Activated CD4-positive, alpha-beta T cell treated with anti-CD3 and anti-CD28 coated beads, Interleukin-2, Interleukin-4, amounts not matched to agents 100 ng/mL and 50 ng/mL, durations not matched to agents 16 hours and 8 hours (primary cell): Measurements from ENCODE around the gene LLPH.
A peak's percentile ranks its signal among the peaks of the same experiment; 100 is the strongest.

Source experiments
- DNase-seq: peaks from one replicate; pipeline ENCODE4 v3.0.0-alpha.2; 2020; ENCODE audit warnings: low spot score

LLPH gene

DNA sequence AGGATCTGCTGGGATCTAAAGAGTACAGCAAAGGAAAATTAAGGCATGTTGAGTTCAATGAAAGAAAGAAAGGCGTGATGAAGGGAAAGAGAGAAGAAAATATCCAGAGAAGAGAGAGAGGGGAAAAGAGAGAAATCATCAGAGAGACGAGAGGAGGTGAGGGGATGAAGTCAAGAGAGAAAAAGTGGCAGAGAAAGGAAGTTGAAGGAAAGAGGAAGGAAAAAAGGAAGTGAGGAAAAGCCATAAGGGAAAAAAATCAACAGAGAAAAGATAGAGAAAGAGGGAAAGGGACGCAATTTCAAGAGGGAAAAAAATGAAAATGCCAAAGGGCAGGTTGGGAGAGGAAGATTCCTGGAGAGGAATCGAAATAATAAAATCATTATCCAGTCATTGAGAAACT is 40.4 kb downstream of the LLPH start:
- DNase-seq, result no peak

DNA sequence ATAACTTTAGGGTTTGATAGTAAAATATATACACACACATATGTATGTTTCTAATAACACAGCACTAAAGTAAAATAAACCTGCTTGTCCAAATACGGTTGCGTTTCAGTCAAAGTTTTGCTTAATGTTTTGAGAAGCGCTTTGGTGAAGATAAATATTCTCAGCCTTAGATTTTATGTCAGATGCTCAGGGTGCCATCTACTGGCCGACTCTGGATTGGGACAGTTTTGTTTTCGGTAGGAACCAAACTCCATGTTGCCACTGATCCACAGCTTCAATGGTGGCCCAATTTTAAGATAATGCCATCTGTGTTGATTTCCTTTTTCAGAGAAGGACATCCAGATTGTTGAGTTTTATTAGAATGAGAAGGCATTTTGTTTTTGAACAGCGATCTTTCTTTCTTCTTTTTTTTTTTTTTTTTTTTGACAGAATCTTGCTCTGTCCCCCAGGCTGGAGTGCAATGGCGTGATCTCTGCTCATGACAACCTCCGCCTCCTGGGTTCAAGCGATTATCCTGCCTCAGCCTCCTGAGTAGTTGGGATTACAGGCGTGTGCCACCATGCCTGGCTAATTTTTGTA is 43.1 kb downstream of the LLPH start:
- DNase-seq, result peak; percentile 50

DNA sequence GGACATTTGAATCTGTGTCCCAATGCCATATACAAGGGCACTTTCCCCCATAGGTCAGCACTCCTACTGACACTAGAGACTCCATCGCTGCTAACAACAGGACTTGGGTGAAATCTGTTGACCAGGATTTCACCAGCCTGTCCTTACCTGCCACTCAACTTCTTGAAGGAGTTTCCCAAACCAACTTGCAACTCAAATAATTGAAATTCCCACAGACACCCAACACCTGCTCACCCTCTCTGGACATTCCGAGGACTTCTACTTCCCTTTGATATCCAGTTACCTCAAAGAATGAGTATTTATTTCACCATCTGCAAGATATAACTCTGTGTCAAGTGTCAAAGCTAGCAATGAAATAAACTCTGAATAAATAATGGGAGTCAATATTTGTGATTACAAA is 44.6 kb downstream of the LLPH start:
- DNase-seq, result no peak

DNA sequence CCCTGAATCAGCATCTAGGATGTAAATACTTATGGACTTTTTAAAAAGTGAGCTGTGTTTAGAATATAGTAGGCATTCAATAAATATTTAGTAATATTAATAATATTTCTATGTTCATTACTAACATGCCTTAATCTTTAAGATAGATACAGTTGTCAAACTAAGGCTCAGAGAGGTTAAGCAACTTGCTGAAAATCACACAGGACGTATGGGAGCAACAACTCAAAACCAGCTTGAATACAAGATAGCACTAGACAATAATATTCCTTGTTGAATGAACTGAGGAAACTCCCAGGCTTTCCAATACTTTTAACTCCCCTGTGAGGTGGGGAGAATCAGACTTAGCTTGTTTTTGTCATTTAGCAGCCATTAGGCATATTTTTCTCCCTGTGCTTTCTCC is 45.3 kb downstream of the LLPH start:
- no peak for DNase-seq

DNA sequence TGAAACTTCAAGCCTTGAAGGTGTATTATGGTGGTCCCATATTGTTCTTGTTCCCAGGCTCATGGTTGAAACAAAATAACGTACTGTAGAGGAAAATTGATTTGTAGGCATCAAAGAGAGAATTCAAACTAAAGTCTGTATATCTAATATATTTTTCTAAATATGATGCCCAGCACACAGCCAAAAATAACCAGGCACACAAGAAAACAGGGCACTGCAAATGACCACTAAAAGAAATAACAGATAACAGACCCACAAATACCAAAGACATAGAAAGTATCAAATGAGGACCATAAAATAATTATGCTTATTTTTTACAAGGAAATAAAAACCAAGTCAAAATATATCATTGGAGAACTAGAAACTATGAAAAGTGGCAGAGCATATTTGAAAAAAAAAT is 46.8 kb downstream of the LLPH start:
- DNase-seq, result no peak

DNA sequence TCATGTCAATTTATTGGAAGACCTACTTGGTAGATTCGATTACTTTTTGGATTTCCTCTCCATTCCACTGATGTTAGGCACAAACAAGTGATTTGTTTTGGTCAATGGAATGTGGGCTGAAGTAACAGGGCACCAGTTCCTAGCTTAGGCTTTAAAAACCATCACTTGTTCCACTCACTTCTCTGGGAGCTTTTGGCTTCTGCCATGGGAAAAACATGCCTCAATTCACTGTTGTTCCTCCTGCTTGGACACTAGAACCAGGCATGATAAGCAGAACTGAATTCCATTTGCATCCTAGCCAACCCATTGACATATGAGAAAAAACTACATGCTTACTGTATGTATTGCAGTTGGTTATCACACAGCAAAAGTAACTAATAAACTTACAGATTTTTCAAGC is 47.8 kb downstream of the LLPH start:
- DNase-seq, result no peak

DNA sequence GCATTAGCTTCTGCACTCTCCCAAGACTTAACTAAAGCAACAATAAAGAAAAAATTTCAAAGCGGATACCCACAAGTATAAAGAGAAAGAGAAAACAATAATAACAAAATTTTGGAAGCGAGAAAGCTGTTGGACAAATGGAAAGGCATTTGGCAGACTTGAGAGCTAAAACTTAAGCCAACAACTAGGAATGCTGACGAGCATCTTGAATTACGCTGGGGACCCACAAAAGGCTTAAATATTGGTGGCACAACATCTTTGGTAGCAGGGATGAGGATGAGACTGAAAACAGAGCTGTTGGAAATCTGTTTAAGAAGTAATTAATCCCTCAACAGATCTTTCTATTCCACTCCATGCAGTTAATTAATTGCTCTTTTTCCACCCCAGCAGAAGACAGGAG is 49.8 kb downstream of the LLPH start:
- DNase-seq, result no peak

DNA sequence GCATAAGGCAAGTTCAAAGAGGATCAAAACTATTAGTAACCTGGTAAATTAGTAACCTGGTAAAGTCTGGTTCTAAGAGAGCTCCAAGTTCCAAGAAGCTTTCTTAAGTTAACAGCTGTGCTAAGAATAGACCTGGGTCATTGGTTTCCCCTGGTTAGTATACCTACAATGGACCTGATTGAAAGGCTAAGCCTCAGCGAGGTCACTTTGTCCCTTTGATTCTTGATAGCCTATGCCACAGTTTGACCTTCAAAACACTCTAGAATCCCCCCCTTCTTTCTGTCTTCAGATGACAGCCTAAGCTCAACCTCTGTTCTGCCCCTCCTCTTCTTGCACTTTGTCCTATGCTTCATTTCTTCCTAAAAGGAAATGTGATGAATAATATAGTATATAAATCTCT is 53.0 kb downstream of the LLPH start:
- no peak for DNase-seq

DNA sequence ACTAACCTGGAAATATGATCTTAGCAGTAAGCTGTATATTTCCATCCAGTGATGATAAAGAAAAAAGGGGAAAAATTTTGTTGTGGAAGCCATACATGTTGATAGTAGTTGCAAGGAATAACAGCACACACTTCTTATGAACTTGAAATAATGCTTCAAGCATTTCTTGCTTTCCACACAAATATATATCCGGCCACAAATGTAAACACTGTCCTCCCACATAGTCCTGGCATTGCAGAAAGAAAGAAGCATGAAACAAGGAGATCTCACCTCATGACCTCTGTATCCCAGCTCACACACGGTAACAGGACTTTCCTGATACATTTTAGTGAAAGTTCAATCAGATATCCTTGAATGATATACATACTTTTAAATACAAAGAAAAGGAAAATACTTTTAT is 56.0 kb downstream of the LLPH start:
- no peak for DNase-seq

DNA sequence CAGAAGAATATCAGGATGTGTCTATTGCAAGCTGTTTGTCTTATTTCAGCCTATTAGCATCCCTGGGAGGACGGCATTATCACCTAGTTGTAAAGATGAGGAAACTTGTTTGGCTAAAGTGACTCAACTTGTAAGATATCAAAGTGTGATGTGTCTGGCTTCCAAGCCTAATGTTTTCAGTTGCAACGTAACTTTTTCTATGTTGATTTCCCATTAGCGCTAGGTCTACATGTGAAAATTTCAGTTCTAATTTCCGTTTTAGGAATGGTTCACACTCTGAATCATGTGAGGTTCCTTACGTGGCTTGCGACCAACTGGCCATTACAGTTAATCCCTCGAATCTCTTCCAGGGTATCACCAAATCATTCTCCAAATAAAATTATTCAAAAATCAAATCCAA is 58.0 kb downstream of the LLPH start:
- no peak for DNase-seq

DNA sequence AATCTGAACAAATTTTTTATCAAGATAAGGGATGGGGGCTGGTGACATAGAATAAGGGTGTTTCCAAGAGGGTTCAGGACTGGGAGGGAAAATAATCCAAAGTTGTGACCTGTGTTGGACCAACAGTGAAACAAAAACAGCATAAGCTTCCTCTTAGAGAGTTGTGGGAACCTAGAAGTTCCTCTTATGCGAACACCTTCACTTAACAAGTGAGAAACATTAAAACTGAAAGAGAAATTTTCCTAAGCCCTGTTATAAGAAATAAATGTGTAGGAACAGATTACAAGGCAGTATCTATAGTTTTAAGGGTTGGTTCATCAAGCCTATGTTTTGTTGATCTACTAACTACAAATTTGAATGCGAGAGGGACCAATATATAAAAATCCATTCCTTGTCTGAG is 58.4 kb downstream of the LLPH start:
- DNase-seq, result no peak

DNA sequence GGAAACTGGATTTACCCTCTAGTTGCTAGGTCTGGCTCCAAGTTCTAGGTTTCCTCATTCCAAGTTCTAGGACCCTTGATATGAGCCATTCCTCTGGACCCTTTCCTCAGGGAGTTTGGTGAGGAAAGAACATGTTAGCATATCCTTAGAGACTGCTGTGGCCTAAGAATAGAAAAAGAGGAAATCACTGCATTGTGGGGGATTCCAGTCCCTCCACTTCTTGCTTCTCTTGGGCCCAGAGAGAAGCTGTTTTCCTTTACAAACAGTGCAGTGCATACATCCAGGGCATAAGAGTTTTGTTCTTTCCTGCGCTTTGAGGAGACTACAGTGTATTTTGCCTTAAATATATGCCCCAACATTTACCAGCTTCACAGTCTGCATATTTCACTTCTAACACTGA is 59.0 kb downstream of the LLPH start:
- DNase-seq, result no peak

DNA sequence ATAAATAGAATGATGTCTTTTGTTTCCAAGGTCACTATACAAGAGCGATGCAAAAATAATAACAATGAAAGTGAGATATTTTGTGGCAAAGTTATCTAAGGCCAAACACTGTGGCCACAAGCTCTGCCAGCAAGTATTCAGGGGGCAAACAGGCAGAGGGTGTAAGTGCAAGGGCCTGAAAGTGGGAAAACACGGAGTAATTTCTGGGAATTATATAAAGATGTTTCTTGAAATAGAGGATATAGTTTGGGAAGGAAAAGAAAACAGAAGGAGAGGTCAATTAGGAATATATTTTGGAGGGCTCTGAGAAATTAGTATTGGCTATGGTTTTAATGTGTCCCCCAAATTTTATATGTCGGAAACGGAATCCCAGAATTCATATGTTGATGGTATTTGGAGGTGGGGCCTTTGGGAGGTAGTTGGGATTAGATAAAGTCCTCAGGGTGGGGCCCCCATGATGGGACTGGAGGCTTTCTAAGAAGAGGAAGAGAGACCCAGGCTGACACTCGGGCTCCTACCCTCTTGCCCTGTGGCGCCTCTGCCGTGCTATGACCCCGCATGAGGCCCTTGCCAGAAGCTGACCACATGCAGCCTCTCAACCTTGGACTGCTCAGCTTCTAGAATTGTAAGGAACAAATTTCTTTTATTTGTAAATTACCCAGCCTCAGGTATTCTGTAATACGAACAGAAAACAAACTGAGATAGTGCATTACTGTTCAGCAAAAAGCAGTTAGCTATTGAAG is 60.0 kb downstream of the LLPH start:
- DNase-seq, result no peak

DNA sequence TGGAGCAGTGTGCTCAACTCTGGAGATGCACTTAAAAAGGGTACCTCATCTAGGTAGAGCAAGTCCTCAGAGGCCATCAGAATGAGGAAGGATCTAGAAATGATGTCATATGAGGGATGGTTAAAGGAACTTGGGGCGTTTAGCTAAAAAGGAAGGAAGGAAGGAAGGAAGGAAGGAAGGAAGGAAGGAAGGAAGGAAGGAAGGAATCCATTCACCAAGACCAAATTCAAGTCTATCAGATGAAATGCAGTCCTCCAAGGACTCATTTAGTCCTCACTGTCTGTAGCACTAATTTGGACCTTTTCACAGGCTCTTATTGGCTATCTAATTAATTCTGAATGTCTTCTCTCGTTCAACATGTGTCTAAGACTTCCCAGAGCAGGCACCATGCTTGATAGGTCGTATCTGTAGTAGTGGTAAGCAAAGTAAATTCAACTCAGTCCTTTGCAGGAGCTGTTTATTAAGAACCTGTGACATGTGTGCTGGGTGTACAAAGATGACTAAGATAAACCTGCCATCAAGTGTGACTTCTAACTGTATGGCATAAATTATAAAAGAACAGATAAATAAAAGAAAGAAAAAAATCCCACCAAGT is 63.5 kb downstream of the LLPH start:
- no peak for DNase-seq
